Superior temporal gyrus (tissue), 1 donor: Measurements from ENCODE around the gene PSME1.
A peak's percentile ranks its signal among the peaks of the same experiment; 100 is the strongest.

ENCODE experiments used
- DNase-seq: peaks from one replicate; pipeline ENCODE4 v3.0.0-alpha.2; 2016; ENCODE audit errors: extremely low spot score

Gene PSME1

DNA sequence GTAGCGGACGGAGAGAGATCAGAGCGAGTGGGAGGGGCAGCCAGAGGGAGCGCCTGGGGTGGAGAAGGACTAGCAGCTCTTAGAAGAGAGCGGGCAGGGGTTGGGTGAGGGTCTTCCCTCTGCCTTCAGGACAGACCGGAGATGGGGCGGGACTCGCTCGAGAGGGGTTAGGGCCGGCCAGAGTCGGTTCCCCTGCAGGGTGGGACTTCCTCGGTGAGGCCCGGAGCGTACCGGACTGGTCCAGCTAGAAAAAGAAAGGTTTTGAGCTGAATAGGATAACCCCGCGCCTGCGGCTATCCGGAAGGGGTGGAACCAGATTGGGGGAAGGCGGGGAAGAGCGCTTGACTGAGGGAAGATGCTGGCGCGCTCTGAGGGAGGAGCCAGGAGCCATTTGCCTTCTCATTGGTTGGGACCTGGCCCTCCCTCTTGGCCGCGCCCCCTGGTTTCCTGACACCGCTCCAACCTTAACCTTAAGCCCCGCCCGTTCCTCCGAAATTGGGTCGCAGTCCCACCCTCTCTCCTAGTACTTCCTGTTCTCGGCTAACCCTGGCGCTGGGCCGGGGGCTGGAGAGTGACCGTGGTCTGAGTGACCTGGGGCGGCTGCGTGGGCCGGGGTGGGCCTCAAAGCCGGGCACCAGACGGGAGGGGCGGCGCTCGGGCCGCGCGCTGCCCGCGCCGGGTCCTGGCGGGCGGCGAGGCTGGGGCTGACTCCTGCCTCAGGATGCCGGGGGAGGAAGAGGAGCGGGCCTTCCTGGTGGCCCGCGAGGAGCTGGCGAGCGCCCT lies 11.2 kb downstream of the PSME1 start, which contains the start of gene RNF31:
Gene RNF31, plus strand, starts transcription at position 521 of the 783 bp plus-strand sequence. Its CDS starts 201 bp downstream, at position 722.
- DNase-seq = peak; percentile 99

DNA sequence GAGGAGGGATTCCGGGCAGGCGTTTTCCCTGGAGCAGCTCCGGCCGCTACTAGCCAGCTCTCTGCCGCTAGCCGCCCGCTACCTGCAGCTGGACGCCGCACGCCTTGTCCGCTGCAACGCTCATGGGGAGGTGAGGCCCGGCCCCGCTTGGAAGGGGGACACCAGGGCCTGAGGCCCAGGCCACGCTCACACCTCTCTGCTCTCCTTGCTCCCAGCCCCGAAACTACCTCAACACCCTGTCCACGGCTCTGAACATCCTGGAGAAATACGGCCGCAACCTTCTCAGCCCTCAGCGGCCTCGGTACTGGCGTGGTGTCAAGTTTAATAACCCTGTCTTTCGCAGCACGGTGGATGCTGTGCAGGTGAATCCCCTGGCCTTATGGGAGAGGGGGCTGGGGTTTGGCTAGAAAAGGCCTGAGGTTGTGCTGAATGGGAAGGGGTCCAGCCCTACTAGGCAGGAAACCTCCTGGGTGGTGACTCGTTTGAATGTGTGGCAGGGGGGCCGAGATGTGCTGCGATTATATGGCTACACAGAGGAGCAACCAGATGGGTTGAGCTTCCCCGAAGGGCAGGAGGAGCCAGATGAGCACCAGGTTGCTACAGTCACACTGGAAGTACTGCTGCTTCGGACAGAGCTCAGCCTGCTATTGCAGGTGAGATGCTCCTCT lies 11.9 kb downstream of the PSME1 start:
- no peak for DNase-seq

DNA sequence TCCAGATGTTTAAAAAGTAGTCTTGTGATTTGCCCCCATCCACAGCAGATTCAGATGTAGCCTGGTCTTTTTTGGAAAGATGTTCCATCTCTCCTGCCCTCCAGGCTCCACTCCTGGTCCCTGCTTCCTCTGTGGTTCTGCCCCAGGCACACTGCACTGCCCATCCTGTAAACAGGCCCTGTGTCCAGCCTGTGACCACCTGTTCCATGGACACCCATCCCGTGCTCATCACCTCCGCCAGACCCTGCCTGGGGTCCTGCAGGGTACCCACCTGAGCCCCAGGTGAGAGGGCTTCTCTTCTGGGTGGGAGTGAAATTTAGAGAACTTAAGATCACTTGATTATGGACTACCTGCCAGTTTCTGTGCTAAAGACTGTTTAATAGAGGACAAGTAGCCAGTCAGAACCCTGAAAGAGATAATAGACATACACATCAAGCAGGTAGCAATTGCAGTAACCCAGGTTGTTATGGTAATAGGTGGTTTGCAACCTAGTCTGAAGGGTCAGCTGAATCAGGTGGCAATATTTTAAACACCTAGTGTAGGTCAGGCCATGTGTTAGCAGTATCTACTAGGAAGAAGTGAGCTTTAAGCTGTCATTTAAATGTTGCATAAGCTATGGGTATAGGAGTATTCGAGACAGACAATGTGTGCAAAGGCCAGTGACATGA lies 13.4 kb downstream of the PSME1 start:
- DNase-seq = no peak

GRCh38 chr14:24150061-24150460 lies 14.1 kb downstream of the PSME1 start:
- no peak for DNase-seq

- no peak for DNase-seq
Observed at GRCh38 chr14:24150567-24150966, 14.6 kb downstream of the PSME1 start.

DNA sequence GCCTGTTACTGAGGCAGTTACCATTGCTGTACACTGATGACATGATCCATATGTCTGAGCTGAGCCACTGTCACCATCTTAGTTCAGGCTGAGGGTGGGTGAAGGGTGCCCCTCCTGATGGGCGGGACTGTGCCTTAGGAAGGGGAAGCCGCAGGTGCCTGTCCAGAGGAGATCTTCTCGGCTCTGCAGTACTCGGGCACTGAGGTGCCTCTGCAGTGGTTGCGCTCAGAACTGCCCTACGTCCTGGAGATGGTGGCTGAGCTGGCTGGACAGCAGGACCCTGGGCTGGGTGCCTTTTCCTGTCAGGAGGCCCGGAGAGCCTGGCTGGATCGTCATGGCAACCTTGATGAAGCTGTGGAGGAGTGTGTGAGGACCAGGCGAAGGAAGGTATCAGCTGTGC lies 15.0 kb downstream of the PSME1 start:
- no peak for DNase-seq

- no peak for DNase-seq
Observed at GRCh38 chr14:24151404-24152080, 15.5 kb downstream of the PSME1 start.

DNA sequence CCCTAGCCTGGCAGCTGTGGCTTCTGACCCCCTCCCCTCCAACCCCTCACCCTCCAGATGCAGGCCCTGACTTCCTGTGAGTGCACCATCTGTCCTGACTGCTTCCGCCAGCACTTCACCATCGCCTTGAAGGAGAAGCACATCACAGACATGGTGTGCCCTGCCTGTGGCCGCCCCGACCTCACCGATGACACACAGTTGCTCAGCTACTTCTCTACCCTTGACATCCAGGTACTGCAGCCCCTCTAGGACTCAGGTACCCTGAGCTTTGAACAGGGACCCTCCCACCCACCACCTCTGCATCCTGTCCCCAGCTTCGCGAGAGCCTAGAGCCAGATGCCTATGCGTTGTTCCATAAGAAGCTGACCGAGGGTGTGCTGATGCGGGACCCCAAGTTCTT lies 19.1 kb downstream of the PSME1 start:
- DNase-seq = no peak

- DNase-seq = no peak
Observed at GRCh38 chr14:24156840-24157239, 20.8 kb downstream of the PSME1 start.

GRCh38 chr14:24157331-24157730 lies 21.3 kb downstream of the PSME1 start:
- no peak for DNase-seq

DNA sequence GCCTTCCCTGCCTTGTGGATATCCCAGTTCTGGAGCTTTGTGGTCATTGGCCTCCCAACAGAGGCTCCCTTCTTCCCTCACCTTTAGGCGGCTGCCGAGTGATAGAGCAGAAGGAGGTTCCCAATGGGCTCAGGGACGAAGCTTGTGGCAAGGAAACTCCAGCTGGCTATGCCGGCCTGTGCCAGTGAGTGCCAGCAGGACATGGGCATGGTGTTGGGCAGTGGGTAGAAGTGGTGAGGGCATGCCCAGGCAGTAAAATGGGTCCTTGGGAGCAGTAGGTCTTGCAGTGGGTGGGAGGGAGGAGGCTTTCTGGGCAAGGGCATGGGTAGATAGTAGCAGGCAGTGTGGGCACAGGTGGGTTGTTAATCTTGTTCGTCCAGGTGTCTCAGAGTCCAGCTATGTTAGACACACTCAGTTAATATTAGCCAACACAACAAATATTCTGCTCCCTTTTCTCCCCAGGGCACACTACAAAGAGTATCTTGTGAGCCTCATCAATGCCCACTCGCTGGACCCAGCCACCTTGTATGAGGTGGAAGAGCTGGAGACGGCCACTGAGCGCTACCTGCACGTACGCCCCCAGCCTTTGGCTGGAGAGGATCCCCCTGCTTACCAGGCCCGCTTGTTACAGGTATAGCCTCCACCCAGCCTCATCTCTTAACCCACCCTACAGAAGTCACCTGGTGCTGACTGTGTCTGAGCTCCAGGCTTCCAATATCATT lies 23.9 kb downstream of the PSME1 start:
- no peak for DNase-seq

DNA sequence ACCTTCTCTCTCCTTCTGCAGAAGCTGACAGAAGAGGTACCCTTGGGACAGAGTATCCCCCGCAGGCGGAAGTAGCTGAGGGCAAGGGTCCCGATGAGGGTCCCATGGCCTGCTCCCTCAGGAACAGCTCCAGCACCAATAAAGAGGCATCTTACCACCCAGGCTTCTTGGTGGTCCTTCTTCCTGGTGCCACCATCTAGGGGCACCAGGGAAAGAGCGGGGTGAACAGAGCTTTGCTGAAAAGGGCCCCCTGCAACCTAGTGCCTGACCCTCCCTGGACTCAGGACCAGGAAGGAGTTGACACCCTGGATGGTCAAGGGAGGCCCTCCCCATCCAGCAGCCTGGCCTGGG lies 24.5 kb downstream of the PSME1 start:
- no peak for DNase-seq

DNA sequence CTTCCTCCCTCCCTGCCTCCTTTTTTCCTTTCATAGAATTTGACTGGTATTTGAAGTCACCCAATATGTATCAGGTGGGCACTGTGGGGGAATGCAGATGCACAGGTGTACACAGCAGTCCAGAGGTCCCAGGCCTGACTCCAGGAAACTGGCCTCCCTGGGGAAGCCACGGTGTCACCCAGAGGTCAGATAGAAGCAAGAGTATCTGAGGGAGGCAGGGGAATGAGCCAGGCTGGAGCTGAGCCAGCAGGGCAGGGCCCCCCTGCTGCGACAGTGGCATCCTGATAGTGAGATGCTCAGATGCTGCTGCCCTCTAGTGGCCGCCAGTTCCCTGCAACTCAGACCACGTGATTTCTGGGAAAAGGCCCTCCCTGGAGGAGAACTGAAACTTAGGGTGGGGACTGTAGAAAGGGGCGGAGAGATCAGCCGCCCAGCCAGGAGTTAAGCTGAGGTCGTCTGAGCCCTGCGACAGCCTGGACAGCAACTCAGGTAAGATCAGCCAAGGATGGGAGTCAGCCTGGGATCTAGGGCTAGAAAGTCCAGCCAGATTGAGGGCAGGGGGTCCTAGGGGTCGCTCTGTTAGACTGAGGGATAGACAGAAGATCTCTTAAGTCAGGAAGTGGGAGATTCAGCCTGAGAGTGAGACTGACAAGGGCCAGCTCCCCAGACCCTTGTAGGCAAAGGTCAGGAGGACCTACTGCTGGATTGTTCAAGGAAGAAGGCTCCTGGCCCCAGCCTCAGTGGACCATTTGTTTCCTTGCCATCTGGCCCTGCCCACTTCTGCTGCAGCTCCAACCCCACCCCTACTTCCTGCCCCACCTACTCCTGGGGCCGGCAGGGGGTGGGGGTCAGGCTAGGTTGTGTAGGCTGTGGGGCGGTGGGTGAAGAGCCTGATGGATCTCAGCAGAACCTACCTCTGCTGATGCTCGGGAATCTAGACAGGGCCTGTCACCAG lies 25.1 kb downstream of the PSME1 start, which contains the start of gene IRF9:
Gene IRF9, plus strand, starts transcription at position 416 of the 955 bp plus-strand sequence. CDS start 880 bp downstream, outside the sequence.
- DNase-seq = peak; percentile 99

GRCh38 chr14:24162093-24162492 lies 26.1 kb downstream of the PSME1 start:
- DNase-seq = peak; percentile 26

- DNase-seq = no peak
Observed at GRCh38 chr14:24164518-24164991, 28.6 kb downstream of the PSME1 start.

- DNase-seq = no peak
Observed at GRCh38 chr14:24165785-24166184, 29.8 kb downstream of the PSME1 start.

GRCh38 chr14:24167469-24168114 lies 31.6 kb downstream of the PSME1 start:
- DNase-seq = no peak

DNA sequence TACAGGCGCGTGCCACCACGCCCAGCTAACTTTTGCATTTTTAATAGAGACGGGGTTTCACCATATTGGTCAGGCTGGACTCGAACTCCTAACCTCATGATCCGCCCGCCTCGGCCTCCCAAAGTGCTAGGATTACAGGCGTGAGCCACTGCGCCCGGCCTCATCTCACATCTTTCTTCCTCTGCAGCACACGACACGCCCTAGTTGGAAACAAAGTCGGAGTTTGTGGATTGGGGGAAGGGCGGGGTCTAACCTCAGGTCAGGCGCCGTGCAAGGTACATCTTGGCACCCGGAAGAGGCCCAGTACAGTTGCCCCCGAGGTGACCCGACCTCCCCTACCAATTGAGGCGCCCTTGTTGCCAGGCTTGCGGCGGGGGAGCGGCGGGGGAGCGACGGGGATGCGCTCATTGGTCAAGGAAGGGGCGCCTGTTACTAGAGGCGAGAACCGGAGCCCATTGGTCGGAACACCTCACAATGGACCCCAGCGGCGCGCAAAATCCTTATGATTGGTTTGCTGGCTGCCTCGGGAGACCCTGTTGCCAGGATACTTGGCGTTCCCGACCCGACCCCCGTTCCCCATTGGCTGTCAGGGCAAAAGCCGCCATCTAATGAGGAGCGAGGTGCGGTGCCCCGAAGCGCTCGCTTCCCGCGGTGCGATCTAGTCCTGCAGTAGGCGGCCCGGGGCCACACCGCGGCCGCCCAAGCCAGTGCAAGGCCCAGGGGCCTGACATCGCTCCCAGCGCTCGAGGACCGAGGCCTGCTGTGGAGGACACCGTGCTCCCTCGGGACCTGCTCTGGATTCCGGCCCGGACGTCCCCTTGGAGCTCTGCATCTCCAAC lies 35.6 kb downstream of the PSME1 start, which contains the start of gene REC8:
Gene REC8, plus strand, starts transcription at position 659 of the 839 bp plus-strand sequence. CDS start 473 bp downstream, outside the sequence.
- DNase-seq = peak; percentile 94
